GM18520 (cell line): ENCODE results near the gene RBM19.

Experiments
- ATAC-seq: cut with Tn5 transposase; IDR thresholded peaks from one replicate; pipeline ENCODE4 v1.9.1; 2021; ENCODE audit not compliant: unreplicated experiment

Gene RBM19

DNA sequence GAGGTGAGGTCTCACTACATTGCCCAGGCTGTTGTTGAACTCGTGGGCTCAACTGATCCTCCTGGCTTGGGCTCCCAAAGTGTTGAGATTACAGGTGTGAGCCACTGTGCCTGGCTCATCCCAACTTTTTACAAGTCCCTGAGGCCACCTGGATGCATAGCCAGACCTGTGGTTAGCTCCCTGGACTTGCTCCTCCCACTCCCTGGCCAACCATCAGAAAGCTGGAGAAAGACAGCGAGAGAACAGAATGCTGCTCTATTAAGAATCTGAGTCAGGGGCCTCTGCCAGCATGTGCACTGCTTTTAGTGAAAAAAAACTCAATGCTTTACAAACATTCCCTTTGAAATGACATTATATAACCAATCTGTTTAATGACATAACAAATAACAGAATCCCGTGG, 78.2 kb downstream of the RBM19 start:
- no peak for ATAC-seq

DNA sequence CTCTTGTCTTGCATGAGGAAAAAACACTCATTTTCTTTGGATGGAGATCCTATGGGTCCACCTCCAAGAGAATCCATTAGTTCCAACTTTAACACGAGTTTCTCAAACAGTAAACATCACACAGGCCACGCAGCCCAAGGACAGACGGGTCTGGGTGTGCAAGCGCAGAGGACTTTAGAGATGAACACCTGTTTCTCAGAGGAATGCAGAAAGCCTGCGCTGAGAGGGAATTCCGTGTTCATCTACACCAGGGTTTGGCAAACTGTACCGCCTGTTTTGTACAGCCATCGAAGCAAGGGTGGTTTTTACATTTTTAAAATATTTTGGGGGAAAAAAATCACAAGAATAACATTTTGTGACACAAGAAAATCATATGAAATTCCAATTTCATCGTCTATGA, 79.4 kb downstream of the RBM19 start:
- ATAC-seq = no peak

DNA sequence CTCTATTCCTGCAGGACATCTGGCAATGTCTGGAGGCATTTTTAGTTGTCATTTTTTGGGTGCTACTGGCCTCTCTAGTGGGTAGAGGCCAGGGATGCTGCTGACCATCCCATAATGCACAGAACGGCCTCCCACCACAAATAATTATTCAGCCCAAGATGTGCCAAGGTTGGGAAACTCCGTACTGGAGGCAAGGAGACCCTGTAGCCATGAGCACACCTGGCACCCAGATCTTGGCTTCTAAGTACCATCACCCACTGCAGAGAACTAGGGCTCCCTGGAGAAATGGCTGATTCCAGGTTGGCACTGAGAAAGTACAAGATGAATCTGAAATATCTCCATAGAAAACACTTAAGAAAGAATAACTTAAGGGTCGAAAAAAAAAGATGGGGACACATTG, 81.7 kb downstream of the RBM19 start:
- ATAC-seq = no peak

DNA sequence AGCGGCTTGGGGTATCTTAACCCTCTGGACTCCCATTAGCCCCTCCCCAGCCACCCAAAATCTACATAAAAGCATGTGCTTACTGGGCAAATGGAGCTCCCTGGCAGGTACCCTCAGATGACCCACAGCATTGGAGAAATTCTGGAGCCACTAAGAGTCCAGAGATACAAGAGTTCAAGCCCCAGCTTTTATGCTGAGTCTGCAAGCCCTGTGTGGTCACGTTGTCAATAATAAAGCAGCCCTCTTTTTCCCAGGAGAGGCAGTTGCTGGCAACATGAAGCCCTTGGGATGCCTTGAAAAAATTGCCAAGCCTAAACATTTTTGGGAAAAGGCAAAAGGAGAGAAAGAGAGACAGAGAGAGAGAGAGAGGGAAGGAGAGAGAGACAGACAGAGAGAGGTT, 83.4 kb downstream of the RBM19 start:
- ATAC-seq = no peak

DNA sequence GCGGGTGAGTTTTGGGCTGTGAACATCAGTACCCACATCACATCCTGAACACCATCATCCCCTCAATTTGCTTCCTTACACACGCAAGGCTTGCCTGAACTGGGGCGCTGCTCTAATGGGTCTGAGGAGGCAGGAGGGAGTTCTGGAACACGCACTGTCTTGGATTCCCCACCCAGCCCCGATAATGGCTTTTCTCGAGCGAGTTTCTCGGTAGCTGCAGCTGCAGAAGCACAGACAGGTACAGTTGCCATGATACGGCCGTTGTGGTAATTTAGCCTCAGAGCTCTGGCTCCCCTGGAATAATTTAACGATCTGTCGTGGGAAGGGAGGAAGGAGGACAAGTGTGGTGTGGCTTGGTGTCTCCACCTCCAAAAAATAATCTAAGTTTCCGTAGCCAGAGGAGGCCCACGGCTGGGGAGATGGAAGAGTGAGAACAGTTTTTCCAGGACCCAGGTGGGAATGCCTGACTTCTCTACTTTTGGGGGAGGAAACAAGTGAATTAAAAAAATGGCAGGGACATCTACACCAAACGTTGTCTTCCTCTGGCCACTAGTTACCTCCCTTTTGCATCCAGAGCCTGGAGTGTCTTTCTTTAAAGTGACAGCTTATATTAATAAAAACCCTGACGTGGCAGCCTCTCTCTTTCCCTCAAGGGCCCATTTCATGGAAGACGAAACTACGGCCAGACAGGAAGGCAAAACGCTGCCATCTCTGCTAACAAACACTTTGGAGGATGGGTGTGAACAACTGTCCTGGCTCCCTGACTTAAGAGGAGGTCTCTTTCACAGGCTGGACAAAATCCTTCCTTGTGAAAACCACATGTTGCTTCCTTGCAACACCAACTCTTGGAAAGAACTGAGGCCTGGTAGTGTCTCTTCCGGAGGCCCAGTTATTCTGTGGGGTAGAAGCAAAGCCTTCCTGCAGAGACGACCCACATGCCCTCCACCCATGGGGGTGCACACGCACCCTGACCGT, 84.8 kb downstream of the RBM19 start:
- ATAC-seq = no peak

DNA sequence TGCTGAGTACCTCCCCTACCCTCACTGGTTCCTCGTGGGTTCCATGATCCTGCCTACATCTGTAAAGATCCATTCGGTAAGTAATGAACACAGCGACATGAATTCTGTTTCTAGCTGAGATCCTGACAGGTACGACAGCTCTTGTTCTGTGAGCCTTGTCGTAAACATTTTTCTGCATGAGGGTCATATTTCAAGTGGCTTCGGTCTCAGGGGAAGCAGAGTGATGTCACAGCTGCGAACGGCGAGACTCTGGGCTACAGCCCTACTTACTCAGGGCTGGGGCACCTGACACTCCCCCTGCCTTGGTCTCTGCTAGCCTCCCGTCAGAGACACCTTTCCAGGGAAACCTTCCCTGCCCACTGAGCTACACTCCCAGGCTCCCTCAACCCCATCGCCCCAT, 85.8 kb downstream of the RBM19 start:
- ATAC-seq = no peak

DNA sequence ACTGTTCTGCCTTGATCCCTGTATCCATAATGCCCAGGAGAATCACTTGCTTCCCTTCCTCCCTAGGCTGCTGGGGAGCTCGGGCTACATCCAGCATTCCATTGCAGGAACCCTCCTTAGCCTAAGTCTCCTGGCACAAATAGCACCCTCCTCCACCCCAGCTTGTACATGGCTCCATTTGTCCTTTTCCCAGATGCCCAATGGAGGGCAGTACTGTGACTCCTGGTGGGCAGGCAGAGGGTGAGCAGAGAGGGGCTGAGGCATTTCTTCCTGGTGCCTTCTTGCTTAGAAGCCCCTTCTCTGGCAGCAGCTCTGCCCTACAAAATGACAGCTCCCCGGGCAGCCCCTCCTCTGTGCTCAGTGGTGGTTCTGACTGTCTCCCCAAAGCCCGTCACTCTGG, 86.5 kb downstream of the RBM19 start:
- no peak for ATAC-seq

DNA sequence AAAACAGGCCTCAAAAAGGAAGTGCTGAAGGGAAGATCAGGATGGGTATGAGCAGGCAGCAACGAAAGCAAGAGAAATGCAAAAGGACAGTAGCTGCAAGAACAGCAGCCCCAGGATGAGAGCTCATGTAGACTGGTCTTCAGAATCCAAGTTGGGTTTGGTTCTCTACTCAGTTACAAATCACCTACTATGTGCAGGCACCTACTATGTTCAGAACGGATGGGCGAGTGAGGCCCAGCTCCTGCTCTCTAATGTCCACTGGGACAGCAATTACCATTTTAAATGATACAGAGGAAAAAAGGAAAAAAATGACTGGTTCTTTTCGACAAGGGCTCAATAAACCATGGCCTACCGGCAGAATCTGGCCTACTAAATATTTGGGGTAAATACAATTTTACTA, 88.5 kb downstream of the RBM19 start:
- no peak for ATAC-seq

DNA sequence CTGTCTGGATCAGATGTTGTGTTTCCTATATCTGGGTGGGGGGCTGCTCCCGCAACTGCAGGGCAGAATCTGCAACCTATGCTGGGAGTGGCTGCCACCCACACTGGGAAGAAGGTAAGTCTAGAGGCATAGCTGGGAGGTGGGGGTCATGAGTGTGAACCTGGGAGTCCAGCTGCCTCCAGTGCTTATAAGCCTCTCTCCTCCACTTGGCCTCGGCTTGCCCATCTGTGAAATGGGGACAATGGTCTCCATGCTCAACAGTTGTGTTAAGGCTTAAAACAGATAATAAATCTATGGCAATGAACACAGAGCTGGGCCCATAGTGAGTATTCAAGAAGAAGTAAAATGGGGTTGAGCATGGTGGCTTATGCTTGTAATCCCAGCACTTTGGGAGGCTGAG, 90.0 kb downstream of the RBM19 start:
- ATAC-seq = no peak

DNA sequence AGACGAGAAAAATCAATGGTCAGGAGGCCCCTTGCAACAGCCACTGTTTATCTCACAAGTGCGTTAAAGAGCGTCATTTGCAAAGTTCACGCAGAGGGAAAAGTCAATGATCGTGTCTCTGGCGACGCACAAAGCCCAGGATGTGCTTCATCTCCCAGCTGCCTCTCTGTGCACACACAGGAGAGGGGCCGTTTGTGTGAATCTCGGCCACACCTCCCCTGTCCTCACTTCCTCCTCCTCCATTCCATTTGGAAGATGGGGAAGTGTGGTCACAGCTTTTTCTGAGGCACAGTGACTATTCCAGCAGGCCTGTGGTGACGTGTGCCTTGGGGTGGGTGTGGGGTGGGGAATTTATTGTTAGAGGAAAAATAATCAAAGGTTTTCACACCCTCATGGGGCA, 90.4 kb downstream of the RBM19 start:
- ATAC-seq = no peak

DNA sequence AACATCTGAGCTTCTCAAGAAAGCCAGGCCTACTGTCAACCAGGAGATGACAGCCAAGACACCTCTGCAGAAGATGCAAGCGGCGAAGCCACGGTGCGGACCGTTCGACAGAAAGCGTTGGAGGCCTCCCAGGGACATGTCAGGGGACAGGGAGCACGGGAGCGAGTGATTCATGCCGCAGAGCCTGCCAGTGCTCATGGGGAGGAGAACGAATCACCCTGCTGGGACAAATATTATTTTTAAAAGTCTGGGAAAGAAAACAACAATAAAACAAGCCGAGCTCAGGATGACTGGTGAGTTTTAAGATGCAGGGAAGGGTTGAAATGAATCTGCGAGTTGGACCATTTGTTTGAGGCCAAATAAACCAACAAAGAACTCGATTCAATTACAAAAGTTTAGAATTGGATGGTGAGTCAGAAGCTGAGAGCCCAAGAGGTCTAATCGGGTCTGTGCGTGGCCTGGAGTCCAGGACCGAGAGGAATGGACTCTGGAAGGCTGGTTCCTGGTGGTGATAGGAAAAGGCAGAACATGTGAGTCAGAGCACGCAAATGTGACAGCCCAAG, 91.0 kb downstream of the RBM19 start:
- ATAC-seq = no peak

DNA sequence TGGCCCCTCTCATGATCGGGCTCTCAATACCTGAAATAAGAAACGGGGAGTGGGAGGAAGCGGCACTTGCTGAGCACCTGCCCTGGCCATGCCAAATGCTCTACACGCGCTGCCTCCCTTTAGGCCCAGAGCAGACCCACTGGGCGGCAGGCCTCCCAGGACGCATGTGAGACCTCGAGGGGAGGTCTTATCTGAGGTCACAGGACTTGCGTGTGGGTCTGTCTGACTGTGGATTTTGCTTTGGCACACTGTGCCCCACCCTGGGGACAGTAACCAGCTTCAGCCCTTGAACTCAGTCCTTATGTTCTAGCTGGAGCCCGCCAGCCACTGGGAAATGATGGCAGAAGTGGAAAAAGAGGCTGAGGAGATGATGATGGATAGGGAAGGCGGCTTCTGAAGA, 91.8 kb downstream of the RBM19 start:
- ATAC-seq = no peak

DNA sequence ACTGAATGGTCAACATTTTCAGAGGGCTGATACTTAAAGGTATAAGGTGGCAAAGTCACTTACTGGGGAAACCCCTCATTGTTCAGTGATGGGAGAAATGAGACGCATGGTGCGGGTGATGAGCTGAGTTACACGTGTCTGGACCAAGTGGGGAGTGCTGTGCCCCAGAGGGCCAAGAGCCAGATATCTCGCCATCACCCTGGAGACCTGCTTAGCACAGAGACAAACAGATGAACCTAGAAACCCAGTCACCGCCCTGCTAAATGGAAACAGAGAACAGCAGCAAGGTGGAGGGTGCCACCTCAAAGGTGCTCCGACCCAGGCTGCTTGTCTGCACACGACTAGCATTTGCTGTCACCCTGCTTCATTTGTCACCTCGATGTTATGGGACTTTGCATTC, 92.4 kb downstream of the RBM19 start:
- ATAC-seq = no peak

DNA sequence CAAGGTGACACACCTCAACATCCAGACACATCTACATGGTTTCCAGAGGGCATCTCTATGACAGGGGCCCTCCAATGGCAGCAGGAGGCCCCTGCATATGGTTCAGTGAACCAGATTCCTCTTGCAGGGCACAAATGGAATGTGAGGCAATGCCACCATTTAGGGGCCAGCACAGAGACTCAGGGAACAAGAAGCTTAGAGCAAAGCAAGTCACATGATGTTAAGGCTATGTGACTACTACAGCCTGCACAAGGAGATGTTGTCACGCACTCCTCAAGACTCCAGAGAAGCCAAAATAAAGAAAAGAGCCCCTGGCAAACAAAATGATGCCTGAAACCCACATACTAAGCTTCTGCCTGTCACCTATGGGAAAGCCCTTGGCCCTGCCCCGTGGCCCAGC, 95.2 kb downstream of the RBM19 start:
- ATAC-seq = no peak

DNA sequence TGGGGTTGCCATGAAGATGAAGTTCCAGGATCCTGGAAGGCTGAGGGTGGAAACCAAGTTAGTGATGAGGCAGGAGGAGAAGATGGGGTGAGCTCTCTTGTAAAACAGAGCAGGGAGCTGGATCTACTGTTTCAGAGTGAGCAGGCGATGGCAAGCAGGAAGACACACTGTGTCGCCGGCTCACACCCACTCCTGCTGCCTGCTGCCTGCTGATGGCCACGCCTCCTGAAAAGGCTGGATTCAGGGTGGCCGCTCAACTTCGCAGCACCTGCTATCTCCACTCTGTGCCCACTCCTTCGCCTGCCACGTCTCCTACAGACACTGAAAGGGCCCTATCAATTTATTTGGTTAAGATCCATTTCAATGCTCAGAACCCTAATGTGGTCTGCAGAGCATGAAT, 96.1 kb downstream of the RBM19 start:
- ATAC-seq = no peak

DNA sequence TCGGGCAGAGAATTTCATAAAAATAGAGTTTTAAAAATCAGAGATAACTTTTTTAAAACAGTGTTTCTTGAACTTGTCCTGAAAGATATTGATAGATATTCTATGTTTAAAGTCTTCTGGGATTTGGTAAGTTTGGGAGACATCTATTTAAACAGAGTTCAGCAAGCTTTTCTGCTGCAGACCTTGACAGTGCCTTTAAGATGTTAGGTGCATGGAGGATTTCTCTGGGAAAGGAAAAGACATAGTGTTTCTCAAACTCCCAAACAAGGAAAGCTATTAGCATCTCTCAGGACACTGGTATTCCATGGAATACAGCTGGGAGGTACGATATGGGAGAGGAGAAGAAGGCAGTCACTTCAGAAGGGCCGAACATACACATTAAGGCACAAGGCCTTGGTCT, 97.8 kb downstream of the RBM19 start:
- no peak for ATAC-seq

DNA sequence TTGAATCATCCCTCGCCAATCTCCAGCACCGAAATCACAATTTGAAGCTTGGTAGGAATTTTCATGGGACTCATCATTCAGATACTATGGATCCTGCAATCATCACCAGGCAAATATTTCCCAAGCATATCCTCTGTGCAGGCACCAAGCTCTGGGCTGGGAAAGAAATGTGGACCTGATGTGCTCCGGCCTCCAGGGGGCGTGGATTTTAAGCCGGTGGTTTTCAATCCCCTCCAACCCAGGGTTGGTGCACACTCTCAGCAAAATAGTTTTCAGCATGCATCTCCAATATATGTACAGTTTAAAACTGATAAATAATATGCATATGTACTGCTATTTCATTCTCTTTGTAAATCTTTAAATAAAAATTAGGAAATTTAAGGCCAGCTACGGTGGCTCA, 98.9 kb downstream of the RBM19 start:
- ATAC-seq = no peak

DNA sequence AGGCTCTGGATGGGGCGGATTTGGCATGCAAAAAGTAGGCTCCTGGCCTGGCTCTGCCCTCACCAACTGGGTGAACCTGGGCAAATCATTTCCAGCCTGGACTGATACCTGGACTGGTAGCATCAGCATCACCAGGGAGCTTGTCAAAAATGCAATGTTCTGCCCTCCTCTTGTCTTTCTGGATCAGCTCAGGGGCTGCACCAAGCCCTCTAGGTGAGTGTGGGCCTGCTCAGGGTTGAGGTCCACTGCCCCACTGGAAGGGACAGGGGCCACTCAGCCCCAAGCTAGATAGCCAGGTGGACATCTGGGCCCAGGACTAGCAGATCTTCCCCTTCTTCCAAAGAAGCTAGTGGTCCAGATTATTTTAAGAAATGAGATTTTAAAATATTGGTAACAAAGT, 99.6 kb downstream of the RBM19 start:
- no peak for ATAC-seq

DNA sequence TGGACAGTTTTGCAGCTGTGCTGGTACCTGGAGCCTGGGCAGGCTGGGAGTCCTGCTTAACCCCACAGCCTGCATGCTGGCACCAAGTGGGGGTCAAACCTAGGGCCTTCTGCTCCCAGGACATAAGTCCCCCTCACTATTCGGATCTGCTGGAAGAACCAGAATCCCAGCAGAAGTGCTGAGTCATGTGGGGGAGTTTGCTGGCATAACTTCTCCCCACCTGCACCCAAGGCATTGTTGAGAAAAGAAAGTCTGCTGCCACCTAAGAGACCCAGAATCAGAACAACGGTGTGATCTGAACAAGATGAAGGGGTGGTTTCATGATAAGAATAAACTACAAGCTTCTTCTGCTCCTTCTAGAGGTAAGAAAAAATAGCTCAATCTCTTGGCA, 102.7 kb downstream of the RBM19 start:
- no peak for ATAC-seq

DNA sequence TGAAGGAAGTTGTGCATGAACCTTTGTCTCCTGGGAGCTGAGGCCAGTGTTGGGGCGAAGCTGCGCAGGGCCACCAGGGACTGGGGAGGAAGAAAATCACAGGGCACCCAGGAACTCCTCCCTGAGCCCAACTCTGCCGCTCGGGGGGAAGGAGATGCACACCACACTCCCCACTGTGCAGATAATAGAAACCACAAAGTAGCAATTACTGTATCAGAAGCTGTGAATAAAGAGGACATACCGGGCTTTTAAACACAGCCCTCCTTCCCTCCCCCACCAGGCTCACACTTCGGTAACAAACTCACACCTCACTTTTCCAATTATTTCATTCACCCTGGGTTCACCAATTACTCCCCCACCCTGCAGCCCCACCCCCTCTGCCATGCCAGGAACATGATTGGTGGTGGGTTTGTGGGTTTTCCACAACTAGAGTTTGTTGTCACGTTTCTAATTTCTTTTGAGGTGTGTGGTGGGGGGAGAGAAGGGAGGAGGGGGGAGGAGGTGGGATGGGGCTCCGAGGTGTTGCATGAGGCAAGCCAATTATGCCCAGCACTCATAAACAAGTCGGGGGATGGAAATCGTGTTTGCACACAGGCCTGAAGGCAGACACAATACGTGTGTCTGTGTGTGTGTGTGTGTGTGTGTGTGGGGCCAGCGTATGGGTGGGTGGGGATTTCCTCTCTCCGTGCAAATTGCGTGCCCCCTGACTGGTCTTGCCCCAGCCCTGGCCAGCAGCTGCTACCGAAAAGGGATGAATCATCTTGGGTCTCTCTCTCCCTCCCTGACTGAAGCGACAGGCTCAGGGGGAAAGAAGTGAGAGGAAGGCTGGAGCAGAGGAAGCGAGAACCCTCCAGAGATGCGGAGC, 103.3 kb downstream of the RBM19 start:
- no peak for ATAC-seq

DNA sequence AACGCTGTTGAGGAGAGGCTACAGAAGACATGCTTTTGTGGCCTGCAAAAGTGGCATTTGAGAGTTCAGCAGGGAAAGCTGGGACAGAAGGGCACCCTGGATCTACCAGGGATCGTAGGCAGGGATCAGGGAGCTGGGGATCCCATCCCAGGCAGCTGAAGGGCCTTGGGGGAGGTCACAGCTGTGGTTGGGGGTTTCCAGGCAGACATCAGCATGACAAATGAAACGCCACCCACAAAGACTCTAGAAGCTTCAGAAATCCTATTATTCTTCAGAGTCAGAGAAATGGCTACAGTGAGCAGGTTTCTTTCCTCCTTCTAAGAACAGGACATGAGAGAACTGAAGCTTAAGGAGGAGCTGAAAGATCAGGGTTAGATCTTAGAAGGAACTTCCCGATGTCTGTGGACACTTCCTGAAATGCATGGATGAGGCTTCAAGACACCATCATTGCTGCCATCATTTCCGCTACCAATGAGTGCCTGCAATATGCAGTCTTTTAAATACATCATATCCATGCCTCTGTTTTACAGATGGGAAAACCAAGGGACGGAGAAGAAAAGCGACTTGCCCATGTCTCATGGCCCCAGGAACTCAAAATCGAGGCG, 104.3 kb downstream of the RBM19 start:
- no peak for ATAC-seq
